ENCODE measurements around the gene DLK1. TPM values are rescaled to one million over a fixed set of nuclear protein-coding genes. Genes with fewer than 3 reads are reported as not detected.

The DLK1 gene
- total RNA-seq, 1 donor from 2014 or later, result 1,117 TPM

- no peak for DNase-seq
These were observed 50.7 kb downstream of the DLK1 start for GRCh38 chr14:100777366-100777817.

- DNase-seq, result peak; percentile 93
These were observed 51.3 kb downstream of the DLK1 start for GRCh38 chr14:100777818-100778525.

- no peak for DNase-seq
These were observed 51.8 kb downstream of the DLK1 start for GRCh38 chr14:100778526-100778882.

- DNase-seq, result no peak
These were observed 52.4 kb downstream of the DLK1 start for GRCh38 chr14:100778951-100779690.

- no peak for DNase-seq
These were observed 53.0 kb downstream of the DLK1 start for GRCh38 chr14:100779691-100780080.

GRCh38 chr14:100780246-100780645, 53.6 kb downstream of the DLK1 start:
- DNase-seq, result no peak

- DNase-seq, result no peak
These were observed 54.1 kb downstream of the DLK1 start for GRCh38 chr14:100780646-100781355.

- no peak for DNase-seq
These were observed 55.3 kb downstream of the DLK1 start for GRCh38 chr14:100781952-100782351.

GRCh38 chr14:100782516-100783320, 56.0 kb downstream of the DLK1 start:
- DNase-seq, result no peak

- no peak for DNase-seq
These were observed 57.1 kb downstream of the DLK1 start for GRCh38 chr14:100783630-100784370.

GRCh38 chr14:100784523-100785337, 58.0 kb downstream of the DLK1 start:
- DNase-seq, result no peak

- no peak for DNase-seq
These were observed 58.6 kb downstream of the DLK1 start for GRCh38 chr14:100785338-100785615.

- no peak for DNase-seq
These were observed 58.9 kb downstream of the DLK1 start for GRCh38 chr14:100785626-100786025.

- peak; percentile 62 for DNase-seq
These were observed 59.4 kb downstream of the DLK1 start for GRCh38 chr14:100786131-100786530.

GRCh38 chr14:100786576-100787219, 60.0 kb downstream of the DLK1 start:
- DNase-seq, result peak; percentile 73

- no peak for DNase-seq
These were observed 61.0 kb downstream of the DLK1 start for GRCh38 chr14:100787659-100788058.

Data from tongue (tissue), 2 donors.